Endothelial cell of umbilical vein (primary cell): Measurements from ENCODE around the gene ADAM10. TPM values are rescaled to one million over a fixed set of nuclear protein-coding genes. Genes with fewer than 3 reads are reported as not detected.

Experiments
- BruUV-seq: library from RNA; stranded (reverse); fragments of 400-500 nt; replicated peaks from 2 replicates; lab custom pipeline; 2021; lab: Mats Ljungman, UMichigan
- CTCF ChIA-PET: fragments of 300-600, 350-600 bp; sonication (Branson Sonifier 250); formaldehyde crosslinking; loops from one replicate; lab custom pipeline; 2021; ENCODE audit warnings: antibody characterized with exemption, inconsistent platforms; lab: Charles Lee
- POLR2A ChIA-PET: fragments of 300-600, 350-600 bp; sonication (Branson Sonifier 250); formaldehyde crosslinking; loops from one replicate; lab custom pipeline; 2021; ENCODE audit warnings: antibody characterized with exemption, inconsistent platforms; lab: Charles Lee
- DNase-seq: peaks from one replicate; pipeline ENCODE4 v3.0.0-alpha.2; 2011; ENCODE audit warnings: low read depth, low spot score
- FAIRE-seq: peaks from 2 replicates; lab custom pipeline; 2011; peaks lifted over from hg19 to GRCh38; lab: Jason Lieb, UNC
- H2AFZ ChIP-seq: 2 replicates; pipeline ENCODE4 v1.6.0; 2012; ENCODE audit warnings: low read depth, low read length, control low read depth, inconsistent platforms
- H3K27ac ChIP-seq: 2 replicates; pipeline ENCODE4 v1.5.1; 2011; ENCODE audit warnings: low read depth, mild to moderate bottlenecking, control low read depth, low read length, moderate library complexity; ENCODE audit not compliant: insufficient read depth
- H3K27me3 ChIP-seq, 2 experiments: 2 replicates each; pipeline versions ENCODE4 v1.6.0 to v1.6.1; 2011; ENCODE audit warnings: low read length in 2 of 2, mixed read lengths in 1 of 2; ENCODE audit not compliant: control insufficient read depth in 2 of 2, insufficient read depth in 2 of 2
- H3K36me3 ChIP-seq, 2 experiments: 2 replicates in 1 of 2; 3 replicates in 1 of 2; pipeline ENCODE4 v1.5.1; 2011; ENCODE audit warnings: low read length in 2 of 2, mild to moderate bottlenecking in 1 of 2, moderate library complexity in 1 of 2; ENCODE audit not compliant: control insufficient read depth in 2 of 2, insufficient read depth in 2 of 2; ENCODE audit errors: extremely low read depth in 1 of 2
- H3K4me1 ChIP-seq: 3 replicates; pipeline ENCODE4 v1.5.1; 2011; ENCODE audit warnings: mild to moderate bottlenecking, low read length; ENCODE audit not compliant: control insufficient read depth, insufficient read depth; ENCODE audit errors: extremely low read depth
- H3K4me2 ChIP-seq: 2 replicates; pipeline ENCODE4 v1.6.1; 2011; ENCODE audit warnings: low read length, control low read depth, mixed read lengths; ENCODE audit not compliant: insufficient read depth
- H3K4me3 ChIP-seq, 3 experiments: fragments of 200-600 bp in 1 of 3; sonication (generic), shearing (Covaris generic) in 1 of 3; replicated peaks in 1 of 3; 2 replicates each; pipeline ENCODE4 v1.5.1; 2011 to 2016; ENCODE audit warnings: control low read depth in 3 of 3, low read length in 3 of 3, mild to moderate bottlenecking in 2 of 3, inconsistent platforms in 1 of 3, low read depth in 1 of 3, moderate library complexity in 1 of 3; ENCODE audit not compliant: insufficient read depth in 1 of 3
- H3K79me2 ChIP-seq: 2 replicates; pipeline ENCODE4 v1.6.0; 2012; ENCODE audit warnings: low read length, inconsistent platforms; ENCODE audit not compliant: control insufficient read depth, insufficient read depth
- H3K9ac ChIP-seq: replicated peaks from 2 replicates; pipeline ENCODE3; 2011; ENCODE audit warnings: low read length, control low read depth; ENCODE audit not compliant: insufficient read depth; ENCODE audit errors: extremely low read depth
- H3K9me1 ChIP-seq: replicated peaks from 3 replicates; pipeline ENCODE4 v1.6.0; 2011; ENCODE audit warnings: mild to moderate bottlenecking, low read length; ENCODE audit not compliant: control insufficient read depth, insufficient read depth; ENCODE audit errors: extremely low read depth
- H3K9me3 ChIP-seq: replicated peaks from 2 replicates; pipeline ENCODE4 v1.5.1; 2012; ENCODE audit warnings: low read length, inconsistent platforms; ENCODE audit not compliant: control insufficient read depth, insufficient read depth
- H4K20me1 ChIP-seq: replicated peaks from 2 replicates; pipeline ENCODE3; 2011; ENCODE audit warnings: mild to moderate bottlenecking, low read length; ENCODE audit not compliant: control insufficient read depth, insufficient read depth; ENCODE audit errors: extremely low read depth
- CTCF ChIP-seq, 2 donors: IDR thresholded peaks; 1 replicate in 1 of 2; 2 replicates in 1 of 2; pipeline ENCODE4 v1.5.1; 2011; ENCODE audit warnings: low read length in 2 of 2, mild to moderate bottlenecking in 2 of 2, moderate library complexity in 2 of 2, control low read depth in 1 of 2, inconsistent platforms in 1 of 2, low read depth in 1 of 2; ENCODE audit not compliant: insufficient read depth in 1 of 2; ENCODE audit errors: extremely low read depth in 1 of 2
- EZH2 ChIP-seq: IDR thresholded peaks from 2 replicates; pipeline ENCODE4 v1.6.1; 2012; ENCODE audit warnings: borderline replicate concordance, low read depth, mild to moderate bottlenecking, moderate library complexity, low read length, inconsistent platforms; ENCODE audit not compliant: severe bottlenecking
- FOS ChIP-seq: IDR thresholded peaks from 2 replicates; pipeline ENCODE4 v1.6.1; 2011; ENCODE audit warnings: mild to moderate bottlenecking, low read length, moderate library complexity, borderline replicate concordance; ENCODE audit not compliant: insufficient read depth
- GATA2 ChIP-seq: IDR thresholded peaks from 2 replicates; pipeline ENCODE4 v1.7.0; 2011; ENCODE audit warnings: low read depth, mild to moderate bottlenecking, moderate library complexity, mixed read lengths, low read length; ENCODE audit not compliant: insufficient read length, insufficient read depth
- JUN ChIP-seq: IDR thresholded peaks from 2 replicates; pipeline ENCODE4 v1.6.1; 2011; ENCODE audit warnings: borderline replicate concordance, low read depth; ENCODE audit not compliant: insufficient read length, insufficient read depth
- MAX ChIP-seq: IDR thresholded peaks from 2 replicates; pipeline ENCODE4 v1.6.1; 2011; ENCODE audit not compliant: insufficient read depth, insufficient read length
- MYC ChIP-seq: IDR thresholded peaks from one replicate; pipeline ENCODE4 v1.6.1; 2011; ENCODE audit warnings: mild to moderate bottlenecking, low read depth, low read length
- POLR2A ChIP-seq: IDR thresholded peaks from 2 replicates; pipeline ENCODE4 v1.6.1; 2012; ENCODE audit warnings: low read depth, mild to moderate bottlenecking, control low read depth, low read length
- POLR2AphosphoS5 ChIP-seq: IDR thresholded peaks from 2 replicates; pipeline ENCODE4 v1.6.1; 2012; ENCODE audit warnings: low read depth, mild to moderate bottlenecking, control low read depth, low read length, moderate library complexity; ENCODE audit not compliant: insufficient read depth
- dilution Hi-C: fragments of 300-500 bp; cut with MboI; formaldehyde crosslinking; loops from one replicate; pipeline ENCODE4 v1.15.0; 2019; ENCODE audit warnings: low sequenced_read_pairs; ENCODE audit not compliant: extremely low pct_ligation_motif_present
- intact Hi-C: fragments of 100-400 bp; cut with micrococcal nuclease; formaldehyde crosslinking; loops from one replicate; pipeline ENCODE4 v1.10.0; 2022
- polyA plus RNA-seq, 4 experiments: library from polyadenylated mRNA; depleted of rRNA in 3 of 4; stranded (reverse) in 3 of 4; unstranded in 1 of 4; fragments of >200 nt; gene quantifications; 2 replicates each; pipeline versions ENCODE4 v1.2.1 to v1.2.3, GENCODE V29; 2011 to 2012; ENCODE audit warnings: missing spikeins in 1 of 4
- total RNA-seq: library from RNA; stranded (reverse); gene quantifications from 2 replicates; pipeline ENCODE4 v1.2.3, GENCODE V29; 2021

The ADAM10 gene
- total and polyA plus RNA-seq, 2 donors (not counting 3 experiments of a cell fraction or from before 2014, with no cell fraction given), result 91.3 to 203 TPM

GRCh38 chr15:58574631-58575030, 174.9 kb downstream of the ADAM10 start:
- CTCF ChIA-PET, result interaction anchor here (1.0 to 1.6 kb wide), 4 partner anchors 9 to 37 kb away, joined by 3 to 4 read pairs (median 4); no protein-coding TSS in a partner anchor

More at GRCh38 chr15:58574631-58575030, 174.9 kb downstream of the ADAM10 start:
- no peaks in the 10 kb centered on the region for H4K20me1 ChIP-seq
- no peak for TF ChIP-seq GATA2
- no peak for TF ChIP-seq POLR2AphosphoS5
- no peak for TF ChIP-seq FOS
- TF ChIP-seq MAX, result no peak
- no peak for TF ChIP-seq JUN
- TF ChIP-seq EZH2, result no peak
- no peak for TF ChIP-seq POLR2A
- no peak for TF ChIP-seq MYC
- TF ChIP-seq CTCF (IDR thresholded peaks at IDR 0.05; ENCODE audit: extremely low read depth in 1 of 2, insufficient read depth in 1 of 2, low read depth in 1 of 2, low read length in 2 of 2), result no peak
- dilution Hi-C loops (no loop called here), intact Hi-C loops (no loop called here)
- H3K4me2 ChIP-seq, result no peak overlapping the region
- no peaks in the 10 kb centered on the region for H3K36me3 ChIP-seq
- POLR2A ChIA-PET, result interaction anchor here (0.5 kb wide), 1 partner anchor 160 kb away, joined by 6 read pairs; no protein-coding TSS in a partner anchor
- FAIRE-seq, result no peak
- H3K9me3 ChIP-seq, result no peaks in the 10 kb centered on the region
- no peaks in the 10 kb centered on the region for H3K9me1 ChIP-seq
- H3K79me2 ChIP-seq, result no peaks in the 10 kb centered on the region
- H3K27me3 ChIP-seq, result no peaks in the 10 kb centered on the region
- H3K4me1 ChIP-seq, result no peaks in the 10 kb centered on the region
- H3K27ac ChIP-seq, result no peak overlapping the region
- H3K9ac ChIP-seq, result no peak overlapping the region
- no peak for DNase-seq
- no TSS peak for BruUV-seq
- no peak overlapping the region for H3K4me3 ChIP-seq
- no peak overlapping the region for H2AFZ ChIP-seq
